NCI-H128 (cell line): ENCODE results near the gene SYNGR3.
"Not testable (repeated sequence)": the region's sequence is repeated elsewhere in the genome, so short reads cannot be mapped to it uniquely, and the experiment has no call there.

Experiments used
- DNase-seq: peaks from one replicate; lab custom pipeline; 2025; ENCODE audit not compliant: unreplicated experiment; lab: John Stamatoyannopoulos, UW

SYNGR3 gene

DNA sequence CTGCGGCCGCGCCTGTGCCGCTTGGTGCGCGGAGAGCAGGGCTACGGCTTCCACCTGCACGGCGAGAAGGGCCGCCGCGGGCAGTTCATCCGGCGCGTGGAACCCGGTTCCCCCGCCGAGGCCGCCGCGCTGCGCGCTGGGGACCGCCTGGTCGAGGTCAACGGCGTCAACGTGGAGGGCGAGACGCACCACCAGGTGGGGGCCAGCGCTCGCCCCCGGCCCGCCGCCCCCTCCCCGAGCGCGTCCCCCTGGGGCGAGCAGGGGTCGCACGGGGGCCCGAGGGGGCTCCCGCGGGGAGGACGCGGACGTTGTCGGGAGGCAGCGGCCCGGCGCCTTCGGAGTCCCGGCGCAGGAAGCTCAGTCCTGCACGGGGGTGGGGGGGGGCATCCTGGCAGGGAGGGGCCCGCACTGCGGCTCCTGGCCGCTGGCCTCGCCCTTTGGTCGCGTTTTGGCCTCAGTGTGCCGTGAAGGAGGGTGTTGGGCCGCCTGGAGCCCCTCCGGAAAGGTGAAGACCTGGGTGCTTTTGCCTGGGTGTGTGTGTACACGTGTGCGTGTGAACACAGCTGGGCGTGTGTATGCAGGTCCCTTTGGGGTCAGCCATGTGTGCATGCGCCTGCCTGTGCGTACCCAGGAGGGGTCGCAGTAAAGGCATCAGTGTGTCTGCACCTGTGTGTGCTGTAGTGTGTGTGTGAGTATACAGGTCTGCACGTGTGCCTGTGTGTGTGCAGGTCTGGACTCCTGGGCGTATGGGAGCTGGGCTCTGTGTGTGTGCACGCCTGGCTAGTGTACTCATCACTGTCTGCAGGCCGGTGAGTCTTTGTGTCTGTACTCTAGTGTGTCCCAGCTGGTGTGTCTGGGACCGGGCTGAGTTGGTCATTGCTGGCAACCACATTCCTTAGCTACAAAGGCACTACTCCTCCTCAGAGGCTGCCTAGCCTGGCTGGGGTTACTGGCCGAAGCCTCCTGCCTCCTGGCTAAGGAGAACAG is 37.5 kb downstream of the SYNGR3 start:
- DNase-seq, result no peak

DNA sequence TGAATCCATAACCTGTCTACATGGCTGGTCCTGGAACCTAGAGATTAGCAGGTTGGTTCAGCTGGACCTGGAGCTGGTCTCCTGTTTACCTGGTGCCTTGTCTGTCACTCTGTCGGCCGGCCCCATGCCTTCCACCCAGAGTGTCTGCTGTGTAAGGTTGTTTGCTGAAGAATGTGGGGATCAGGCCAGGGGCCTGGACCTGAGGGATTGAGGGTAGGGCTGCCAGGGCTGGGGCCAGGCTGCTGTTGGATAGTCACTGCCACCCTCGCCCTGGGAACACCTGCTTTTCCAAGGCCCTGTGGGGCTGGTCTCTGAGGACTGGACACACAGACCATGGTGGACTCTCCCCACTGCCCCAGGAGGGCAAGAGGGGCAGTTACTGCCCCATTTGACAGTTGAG is 38.4 kb downstream of the SYNGR3 start:
- no peak for DNase-seq

DNA sequence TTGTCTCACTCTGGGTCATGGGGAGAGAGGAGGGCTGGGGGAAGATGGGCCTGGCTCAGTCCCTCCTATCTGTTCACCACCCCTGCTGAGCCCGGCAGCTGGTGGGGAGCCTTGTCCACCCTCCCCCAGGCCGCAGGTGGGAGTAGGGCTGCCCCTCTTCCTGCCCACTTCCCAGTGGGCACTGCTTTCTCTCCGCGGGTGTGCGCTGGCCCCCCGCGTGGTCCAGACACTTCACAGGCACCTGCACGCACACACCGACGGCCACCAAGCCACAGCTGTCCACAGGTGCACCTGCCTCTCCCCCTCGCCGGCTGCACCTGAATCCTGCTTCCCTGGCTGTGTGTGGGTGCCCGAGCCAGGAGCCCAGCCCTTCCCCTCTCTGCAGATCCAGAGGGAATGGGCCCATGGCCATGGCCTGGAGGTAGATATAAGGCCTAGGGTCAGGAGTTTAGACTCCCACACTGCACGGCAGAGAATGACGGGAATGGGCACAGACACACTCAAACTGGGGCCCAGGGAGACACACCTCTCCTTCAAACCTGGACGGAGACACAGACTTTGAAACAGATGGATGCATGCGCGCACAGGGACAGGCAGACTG is 39.0 kb downstream of the SYNGR3 start:
- DNase-seq, result no peak

DNA sequence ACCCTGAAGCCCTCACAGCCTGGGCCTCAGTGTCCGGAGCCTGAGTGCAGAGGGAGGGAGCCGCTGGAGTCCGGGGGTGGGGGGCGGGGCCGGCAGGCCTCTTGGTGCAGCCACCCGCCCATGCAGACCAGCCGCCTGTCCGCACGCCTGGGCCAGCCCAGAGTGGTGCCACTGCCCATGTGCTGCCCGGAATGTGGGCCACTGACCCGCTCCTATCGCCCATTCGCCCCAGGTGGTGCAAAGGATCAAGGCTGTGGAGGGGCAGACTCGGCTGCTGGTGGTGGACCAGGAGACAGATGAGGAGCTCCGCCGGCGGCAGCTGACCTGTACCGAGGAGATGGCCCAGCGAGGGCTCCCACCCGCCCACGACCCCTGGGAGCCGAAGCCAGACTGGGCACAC is 39.6 kb downstream of the SYNGR3 start:
- no peak for DNase-seq

DNA sequence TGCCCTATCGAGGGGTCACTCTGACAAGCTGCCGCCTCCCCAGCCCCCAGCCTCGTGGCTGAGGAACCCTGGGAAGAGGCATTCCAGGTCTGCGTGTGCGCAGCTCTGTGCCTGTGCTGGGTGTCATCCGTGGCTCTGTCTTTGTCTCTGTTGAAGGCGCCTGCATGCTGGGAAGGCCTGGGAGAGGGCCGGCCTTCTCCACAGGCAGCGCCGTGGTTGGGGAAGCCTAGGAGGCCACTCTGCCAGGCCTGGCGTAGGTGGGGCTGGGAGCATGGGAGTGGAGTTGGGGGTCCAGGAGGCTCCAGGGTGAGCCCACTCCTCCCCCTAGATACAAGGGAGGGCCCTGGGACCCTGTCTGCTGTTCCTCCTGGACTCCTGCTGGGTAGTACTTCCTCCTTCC is 40.3 kb downstream of the SYNGR3 start:
- no peak for DNase-seq

DNA sequence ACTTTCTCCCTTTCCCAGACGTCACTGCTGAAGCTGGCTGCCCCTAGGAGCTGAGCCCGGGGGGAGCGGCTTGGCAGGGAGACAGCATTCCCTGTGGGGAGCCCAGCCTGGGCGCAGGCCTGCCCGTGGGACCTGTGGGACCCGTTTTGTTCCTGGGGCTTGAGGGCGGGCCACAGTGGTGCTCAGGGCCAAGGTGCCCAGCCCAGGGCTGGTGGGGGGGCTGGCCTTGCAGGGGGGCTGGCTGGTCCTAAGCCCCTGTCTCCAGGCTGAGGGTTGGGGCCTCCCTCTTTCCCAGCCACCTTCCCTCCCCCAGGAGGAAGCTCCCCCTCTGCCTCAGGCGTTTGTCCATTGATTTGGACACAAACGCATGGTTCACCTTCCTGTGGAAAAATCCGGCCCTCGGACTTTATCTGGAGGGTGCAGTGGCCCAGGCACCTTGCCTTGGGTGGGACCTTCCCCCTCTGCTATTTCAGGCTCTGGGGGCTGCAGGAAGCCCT is 41.4 kb downstream of the SYNGR3 start:
- DNase-seq, result no peak

DNA sequence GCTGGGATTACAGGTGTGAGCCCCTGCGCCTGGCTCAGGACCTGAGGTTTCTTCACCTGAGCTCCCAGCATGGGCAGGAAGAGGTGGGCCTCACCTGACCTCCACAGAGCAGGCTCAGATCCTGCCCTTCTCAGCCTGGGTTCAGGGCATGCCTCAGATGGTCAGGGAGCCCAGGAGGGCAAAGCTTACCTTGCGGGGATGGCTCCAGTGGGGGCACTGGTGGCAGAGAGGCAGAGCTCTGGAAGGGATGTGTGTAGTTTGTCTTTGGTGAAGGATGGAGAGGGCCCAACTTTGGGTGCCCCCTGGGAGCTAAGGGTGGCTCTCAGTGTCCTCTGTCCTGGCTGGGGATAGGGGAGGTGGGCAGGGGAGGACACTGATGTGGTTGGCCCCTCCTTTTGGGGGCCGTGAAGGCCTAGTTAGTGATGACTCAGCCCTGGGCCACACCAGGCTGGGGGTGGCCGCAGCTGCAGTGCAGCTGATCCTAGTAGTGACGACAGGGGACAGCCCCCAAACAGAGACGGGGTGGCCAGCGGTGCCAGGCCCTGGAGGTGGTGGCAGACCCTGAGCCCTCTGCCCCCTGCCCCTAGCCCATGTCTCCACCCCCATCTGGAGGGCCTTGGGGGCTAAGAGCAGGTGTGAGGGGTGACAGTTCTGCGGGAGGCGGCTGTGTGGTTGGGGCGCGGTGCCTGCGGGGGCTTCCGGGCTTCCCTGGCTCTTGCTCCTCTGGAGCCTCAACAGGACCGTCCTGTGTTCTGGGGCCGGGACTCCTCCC is 42.7 kb downstream of the SYNGR3 start:
- DNase-seq, result no peak

DNA sequence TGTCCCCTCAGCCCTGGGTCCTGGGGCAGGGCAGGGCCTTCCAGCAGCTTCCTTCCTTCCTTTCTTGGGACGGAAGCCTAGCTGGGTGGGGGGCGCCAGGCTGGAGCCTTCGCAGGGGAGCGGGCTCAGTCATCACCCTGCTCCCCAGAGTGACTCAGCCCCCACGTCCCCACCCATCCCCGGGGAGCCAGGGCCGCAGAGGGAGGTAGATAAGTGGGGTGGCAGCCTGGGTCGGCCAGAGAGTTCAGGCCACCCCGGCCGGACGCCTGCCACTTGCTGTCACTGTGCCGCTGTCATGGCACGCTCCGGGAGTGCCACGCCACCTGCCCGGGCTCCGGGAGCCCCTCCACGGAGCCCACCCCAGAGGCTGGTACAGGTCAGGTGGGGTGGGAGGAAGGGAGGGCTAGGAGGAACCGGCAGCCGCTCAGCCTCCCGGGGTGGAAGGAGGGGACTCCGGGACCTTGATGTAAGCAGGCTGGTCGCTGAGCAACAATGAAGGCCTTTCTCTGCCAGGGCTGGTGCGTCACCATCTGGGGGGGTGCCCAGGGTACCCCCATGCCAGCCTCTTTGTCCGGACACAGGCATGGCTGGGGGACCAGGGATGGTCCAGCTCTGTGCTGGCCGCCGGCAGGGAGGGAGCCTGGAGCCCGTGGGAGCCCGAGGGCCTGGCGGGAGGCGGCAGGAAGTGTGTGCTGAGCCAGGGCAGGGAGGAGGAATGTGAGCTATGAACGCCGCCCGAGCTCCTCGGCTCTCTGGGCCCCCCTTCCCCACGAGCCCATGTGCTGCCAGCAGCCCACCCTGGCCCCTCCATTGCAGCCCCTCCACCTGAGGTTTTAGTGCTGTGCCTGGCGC is 43.5 kb downstream of the SYNGR3 start:
- no peak for DNase-seq

DNA sequence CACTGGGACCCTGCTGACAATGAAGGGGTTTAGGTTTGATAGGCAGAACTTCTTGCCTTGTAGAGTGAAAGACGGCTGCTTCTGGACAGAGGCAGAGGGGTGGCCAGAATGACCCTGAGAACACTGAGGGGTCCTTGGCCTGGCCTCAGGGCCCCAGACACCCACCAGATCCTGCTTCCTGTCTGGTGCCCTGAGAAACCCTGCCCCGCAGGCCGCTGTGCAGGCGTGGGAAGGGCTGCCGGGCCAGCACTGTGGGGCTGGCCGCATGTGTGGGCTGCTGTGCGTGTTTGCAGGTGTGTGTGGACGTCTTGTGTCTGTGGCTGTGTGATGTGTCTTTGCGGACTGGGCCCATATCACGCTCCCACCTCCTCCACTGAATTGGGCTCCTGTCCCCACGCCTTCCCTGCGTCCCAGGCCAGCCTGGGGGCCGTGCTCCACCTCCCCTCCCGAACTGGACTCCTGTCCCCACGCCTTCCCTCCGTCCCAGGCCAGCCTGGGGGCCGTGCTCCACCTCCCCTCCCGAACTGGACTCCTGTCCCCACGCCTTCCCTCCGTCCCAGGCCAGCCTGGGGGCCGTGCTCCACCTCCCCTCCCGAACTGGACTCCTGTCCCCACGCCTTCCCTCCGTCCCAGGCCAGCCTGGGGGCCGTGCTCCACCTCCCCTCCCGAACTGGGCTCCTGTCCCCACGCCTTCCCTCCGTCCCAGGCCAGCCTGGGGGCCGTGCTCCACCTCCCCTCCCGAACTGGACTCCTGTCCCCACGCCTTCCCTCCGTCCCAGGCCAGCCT is 44.3 kb downstream of the SYNGR3 start:
- DNase-seq, result not testable (repeated sequence)

DNA sequence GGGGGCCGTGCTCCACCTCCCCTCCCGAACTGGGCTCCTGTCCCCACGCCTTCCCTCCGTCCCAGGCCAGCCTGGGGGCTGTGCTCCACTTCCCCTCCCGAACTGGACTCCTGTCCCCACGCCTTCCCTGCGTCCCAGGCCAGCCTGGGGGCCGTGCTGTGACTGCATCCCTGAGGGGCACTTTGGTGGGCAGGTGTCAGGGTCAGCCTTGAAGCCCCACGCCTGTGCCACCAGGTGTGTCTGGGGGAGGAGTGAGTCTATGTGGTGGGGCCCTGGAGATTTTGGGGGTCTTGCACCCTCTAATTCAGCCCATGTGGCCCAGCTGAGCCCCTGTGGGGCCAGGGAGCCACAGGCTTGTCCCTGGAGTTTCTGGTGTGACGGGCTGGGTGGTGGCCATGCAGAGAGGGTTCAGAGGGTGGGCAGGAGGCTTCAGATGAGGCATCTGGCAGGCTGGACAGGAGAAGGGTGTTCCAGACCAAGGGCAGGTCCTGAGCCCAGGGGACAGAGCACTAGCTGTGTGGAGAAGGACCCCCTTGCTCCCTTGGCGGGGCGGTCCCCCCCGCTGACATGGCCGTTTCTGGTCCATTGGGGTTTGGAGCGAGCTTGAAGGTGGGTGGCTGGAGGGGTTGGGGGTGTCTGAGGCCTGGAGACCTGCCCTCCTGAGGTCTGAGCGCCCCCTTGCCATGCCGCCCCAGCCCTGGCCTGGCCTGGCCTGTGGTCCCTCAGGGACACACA is 45.1 kb downstream of the SYNGR3 start:
- DNase-seq, result no peak

DNA sequence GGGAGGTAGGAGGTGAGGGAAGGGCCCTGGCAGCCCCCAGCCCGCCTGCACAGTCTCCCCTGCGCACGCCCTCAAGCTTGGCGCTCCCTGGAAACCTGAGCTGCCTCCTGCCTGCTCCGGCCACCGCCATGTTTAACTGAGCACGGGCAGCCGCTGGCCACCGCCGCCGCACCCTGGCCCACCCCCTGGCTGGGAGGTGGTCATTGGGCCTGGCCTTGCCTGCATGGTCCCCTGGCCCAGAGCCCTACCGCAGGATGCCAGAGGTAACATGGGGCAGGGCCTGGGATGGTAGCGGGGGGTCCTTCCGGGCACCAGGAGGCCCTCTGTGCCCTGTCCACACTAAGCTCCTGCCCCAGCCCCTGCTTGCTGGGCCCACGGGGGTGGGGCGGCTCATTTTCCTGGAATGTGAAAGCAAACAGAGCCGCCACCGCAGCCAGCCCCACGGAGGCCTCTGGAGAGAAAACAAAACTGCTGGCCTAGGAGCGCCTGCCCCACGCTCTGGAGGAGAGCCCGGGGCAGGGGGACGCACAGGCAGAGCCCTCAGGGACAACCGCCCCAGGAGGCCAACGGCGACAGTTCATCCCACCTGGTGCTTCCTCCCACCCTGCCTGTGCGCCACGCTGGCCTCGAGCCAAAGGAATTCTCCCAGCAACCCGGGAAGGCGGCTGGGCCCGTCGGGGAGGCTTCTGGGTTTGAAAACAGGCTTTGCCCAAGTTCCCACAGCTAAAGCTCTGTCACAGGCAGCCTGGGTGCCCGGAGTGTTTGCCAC is 45.8 kb downstream of the SYNGR3 start:
- DNase-seq, result no peak

DNA sequence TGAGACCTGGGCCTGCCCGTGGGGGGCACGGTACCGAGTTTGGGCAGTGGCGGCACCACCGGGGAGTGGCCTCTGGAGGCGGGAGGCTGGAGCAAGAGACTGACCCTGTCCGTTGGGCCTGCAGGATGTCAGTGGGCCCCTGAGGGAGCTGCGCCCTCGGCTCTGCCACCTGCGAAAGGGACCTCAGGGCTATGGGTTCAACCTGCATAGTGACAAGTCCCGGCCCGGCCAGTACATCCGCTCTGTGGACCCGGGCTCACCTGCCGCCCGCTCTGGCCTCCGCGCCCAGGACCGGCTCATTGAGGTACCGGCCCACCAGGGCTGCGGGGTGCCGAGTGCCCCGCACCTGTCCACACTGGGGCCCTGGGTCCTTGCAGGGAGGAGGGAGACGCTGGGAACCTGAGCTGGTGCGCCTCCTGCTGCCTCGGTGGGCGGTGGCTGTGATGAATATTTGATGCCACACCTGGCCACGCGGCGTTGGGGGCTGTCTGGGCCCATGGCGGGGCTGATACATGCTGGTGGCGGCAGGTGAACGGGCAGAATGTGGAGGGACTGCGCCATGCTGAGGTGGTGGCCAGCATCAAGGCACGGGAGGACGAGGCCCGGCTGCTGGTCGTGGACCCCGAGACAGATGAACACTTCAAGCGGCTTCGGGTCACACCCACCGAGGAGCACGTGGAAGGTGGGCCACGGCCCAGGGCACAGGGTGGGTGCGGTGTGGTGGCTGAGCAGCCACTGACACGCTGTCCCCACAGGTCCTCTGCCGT is 46.6 kb downstream of the SYNGR3 start:
- DNase-seq, result no peak

DNA sequence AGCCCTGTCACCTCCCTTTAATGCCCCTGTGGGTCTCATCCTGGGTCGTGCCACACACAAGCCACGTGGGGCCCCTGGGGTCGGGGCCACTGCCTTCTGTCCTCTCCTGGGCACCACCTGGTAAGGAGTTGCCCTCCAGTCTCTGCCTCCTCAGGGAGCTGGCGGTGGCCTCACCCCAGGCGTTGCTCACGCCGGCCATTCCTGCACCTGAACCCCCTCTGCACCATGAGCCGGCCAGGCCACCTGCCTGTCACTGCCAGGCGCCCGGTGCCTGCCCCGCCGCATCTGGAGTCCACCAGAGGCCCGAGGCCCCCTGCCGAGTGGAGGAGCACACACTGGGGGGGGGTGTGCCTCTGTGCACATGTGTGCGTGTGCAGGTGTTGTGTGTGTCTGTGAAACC is 47.3 kb downstream of the SYNGR3 start:
- no peak for DNase-seq

DNA sequence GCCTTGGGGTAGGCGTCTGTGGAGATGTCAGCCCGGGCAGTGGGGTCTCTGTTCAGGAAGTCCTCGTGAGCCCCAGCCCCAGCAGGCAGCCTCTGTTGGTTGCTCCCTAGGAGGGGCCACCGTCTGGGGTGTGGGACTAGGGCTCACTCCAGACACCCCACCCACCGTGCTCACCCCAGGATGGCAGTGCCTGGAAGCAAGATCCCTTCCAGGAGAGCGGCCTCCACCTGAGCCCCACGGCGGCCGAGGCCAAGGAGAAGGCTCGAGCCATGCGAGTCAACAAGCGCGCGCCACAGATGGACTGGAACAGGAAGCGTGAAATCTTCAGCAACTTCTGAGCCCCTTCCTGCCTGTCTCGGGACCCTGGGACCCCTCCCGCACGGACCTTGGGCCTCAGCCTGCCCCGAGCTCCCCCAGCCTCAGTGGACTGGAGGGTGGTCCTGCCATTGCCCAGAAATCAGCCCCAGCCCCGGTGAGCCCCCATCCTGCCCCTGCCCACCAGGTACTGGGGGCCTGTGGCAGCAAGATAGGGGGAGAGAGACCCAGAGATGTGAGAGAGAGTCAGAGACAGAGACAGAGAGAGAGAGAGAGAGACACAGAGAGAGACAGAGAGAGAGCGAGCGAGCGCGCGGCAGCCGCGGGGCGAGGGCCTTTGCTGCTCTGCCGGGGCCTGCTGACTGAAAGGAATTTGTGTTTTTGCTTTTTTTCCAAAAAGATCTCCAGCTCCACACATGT is 48.0 kb downstream of the SYNGR3 start:
- no peak for DNase-seq

DNA sequence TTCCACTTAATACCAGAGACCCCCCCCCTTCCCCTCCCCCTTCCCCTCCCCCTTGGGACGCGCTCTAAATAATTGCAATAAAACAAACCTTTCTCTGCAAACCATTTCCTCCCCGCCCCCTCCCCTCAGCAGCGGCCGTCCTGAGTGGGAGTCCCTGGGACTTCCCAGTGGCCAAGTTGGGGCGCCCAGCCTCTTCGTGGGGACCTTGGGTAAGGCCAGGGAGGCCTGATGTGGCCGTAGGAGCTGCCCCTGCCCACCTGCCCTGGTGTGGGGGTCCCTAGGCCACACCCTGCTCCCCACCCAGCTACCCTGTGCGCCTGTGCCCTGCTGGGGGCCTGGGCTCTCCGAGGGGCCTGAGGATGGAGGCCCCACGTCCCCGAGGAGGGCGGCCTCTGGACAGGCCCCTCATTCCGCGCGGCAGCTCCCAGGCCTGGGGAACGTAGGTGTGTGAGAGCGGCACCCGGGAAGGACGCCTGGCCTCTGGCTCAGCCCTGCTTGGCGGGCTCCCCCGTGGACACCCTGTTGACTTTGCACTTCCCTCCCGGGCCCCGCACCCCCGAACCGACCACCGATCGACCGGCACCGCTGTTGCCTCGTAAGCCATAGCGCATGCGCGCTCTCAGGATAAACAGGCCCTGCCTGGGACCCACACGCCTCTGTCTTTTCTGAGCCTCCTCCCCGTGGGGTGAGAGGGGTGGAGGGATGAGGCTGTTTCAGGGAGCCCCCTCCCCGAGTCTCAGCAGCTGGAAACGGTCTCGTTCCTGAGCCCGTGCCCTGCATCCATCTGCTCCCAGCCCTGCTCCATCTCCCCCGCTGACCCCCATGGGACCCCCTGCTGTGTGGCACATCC is 48.8 kb downstream of the SYNGR3 start:
- no peak for DNase-seq
